PC-9 (cell line): ENCODE data around the gene GAL3ST3.

Experiments
- CTCF ChIP-seq: fragments of 200-600 bp; sonication (generic); conservative IDR thresholded peaks from 2 replicates; pipeline ENCODE4 v1.6.1; 2017; ENCODE audit warnings: mixed run types, antibody characterized with exemption, mild to moderate bottlenecking, moderate library complexity
- EZH2 ChIP-seq: fragments of 200-600 bp; sonication (generic); IDR thresholded peaks from 2 replicates; pipeline ENCODE4 v1.8.0; 2017; ENCODE audit warnings: antibody characterized with exemption, low read depth

- no peak for TF ChIP-seq CTCF
- no peak for TF ChIP-seq EZH2
Observed at GRCh38 chr11:66072081-66072480, 23.1 kb upstream of the GAL3ST3 start.
